ENCODE measurements around the gene RAB1A.

GRCh38 chr2:65129826-65130663 lies at the start of gene RAB1A:
- TF ChIP-seq CTCF (IDR thresholded peaks at IDR 0.05) = peak; percentile 8 to 48 (median 38)
- TF ChIP-seq POLR2A (IDR thresholded peaks at IDR 0.05) = peak; percentile 91 to 96

Data from uterus (tissue), 2 donors.